ENCODE data around the gene DEPDC1B.
"Not testable (repeated sequence)": the region's sequence is repeated elsewhere in the genome, so short reads cannot be mapped to it uniquely, and the experiment has no call there.

The DEPDC1B gene

DNA sequence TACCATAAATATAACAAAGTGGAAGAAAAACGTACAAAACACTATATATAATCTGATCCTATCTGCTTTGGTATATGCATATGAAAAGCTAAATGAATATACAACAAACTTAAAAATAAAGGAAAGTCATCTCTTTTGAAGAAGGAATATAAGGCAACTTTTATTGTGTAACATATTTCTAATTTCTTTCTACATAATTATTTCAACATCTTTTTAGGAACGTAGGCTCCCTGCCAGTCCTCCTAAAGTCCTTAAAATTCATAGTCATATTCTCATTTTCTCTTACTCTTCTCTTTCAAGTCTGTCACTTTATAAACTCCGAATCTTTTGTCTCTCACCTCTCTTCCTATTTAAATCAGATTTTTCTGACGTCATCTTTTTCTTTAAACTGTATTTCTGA lies 9.6 kb downstream of the DEPDC1B start:
- DNase-seq = no peak

DNA sequence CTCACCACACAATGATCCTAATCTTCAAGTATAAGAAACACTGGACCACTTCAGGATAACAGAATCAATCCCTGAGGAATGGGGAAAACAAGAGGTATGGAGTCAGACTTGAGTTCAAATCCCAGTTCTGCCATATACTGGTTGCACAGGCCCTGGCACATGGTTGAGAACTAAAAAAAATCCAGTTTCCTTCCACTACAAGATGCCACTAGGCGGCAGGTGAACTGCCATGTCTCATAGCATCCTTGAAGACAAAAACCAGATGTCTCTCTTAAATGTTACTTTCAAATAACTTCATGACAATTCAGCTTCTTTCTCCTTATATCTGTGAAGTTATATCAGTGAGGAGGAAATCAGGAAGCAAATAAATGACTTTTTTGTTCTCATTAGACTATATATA lies 11.0 kb downstream of the DEPDC1B start:
- no peak for DNase-seq

DNA sequence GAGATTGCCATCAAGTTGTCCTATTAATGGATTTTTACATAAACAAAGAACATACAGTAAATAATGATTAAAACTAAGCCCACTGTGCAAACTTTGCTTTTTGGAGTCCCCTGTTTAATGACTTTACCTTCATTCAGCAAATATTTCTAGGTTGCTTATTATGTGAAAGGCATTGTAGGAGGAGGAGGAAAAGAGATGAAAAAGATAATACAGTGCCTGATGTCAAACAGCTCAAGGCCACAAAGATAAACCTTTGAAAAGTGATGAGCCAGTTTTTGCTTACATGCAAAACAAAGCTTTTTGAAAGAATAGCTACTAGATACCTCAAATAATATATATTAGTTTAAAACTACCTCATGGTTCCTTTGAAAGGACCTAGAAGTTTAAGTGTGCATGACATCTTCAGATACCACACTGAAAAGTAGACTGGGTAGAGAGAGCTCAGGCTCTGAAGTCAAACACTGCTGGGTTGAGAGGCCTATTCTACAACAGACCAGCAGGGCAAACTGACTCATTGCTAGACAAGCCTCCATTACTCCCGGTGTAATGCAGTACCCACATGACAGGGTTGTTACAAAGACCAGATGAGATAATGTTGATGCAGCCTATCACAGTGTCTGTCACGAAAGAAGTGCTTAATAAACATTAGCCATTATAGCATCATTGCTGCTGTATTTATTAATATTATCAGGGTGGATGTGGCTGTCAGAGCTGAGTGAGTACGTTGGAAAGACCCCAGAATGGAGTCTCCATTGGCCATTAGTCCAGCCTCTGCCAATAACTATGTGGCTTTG lies 11.8 kb downstream of the DEPDC1B start:
- DNase-seq = no peak

DNA sequence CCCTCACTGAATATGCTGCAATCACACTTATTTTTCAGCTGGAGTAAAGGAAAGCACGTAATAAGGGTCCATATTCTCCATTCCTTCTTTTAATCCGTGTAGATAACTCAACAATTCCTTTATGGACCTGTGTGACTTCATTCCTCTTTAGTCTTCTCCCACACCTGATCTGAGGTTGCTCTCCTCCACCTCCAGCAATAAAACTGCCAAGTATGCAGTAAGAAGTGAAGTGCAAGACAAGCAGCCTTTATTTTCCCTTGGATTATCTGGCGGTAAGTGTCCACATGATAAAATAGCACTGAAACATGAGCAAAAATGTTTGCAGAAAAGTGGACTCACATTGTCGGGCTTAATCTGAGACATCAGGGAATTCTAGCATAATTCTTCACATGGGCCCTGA lies 13.8 kb downstream of the DEPDC1B start:
- DNase-seq = no peak

DNA sequence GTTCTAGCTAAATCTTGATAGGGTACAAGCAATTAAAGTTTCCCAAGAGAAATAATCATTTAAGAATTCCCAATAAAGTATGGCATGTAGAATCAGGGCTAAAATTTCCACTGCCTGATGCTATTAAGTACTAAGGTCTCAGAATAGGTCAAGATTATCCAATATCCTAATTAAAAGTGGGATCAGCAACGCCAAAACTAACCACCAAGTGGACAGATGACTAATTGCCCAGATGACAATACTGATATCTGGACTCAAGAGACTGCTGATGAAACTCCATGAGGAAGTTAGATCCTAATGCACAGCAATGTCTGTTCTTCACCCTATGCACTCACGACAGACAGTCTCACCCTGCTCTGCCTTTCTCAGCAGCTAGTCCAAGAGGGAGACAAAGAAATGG lies 14.3 kb downstream of the DEPDC1B start:
- no peak for DNase-seq

DNA sequence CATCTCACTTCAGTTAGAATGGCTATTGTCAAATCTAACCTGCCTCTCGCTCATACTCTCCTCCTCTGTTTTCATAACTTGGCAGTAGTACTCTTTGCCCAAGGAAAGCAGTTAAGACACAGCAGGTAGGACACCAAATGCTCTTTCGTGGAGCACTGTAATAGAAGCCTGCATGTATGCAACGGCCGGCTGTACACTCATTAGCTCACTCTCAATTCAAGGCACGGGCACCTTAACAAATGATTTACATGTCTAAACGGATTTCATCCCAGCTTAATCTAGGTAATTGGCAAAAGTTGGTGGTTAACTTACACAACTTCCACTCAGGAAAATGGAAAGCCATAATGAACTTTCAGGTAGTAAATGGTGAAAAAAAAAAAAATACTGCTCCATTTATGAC lies 14.9 kb downstream of the DEPDC1B start:
- DNase-seq = no peak

DNA sequence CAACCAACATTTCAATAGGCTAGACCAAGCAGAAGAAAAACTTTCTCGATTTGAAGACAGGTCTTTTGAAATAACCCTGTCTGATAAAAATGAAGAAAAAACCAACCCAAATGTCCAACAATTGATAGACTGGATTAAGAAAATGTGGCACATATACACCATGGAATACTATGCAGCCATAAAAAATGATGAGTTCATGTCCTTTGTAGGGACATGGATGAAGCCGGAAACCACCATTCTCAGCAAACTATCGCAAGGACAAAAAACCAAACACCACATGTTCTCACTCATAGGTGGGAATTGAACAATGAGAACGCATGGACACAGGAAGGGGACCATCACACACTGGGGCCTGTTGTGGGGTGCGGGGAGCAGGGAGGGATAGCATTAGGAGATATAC lies 18.0 kb downstream of the DEPDC1B start:
- not testable (repeated sequence) for DNase-seq

DNA sequence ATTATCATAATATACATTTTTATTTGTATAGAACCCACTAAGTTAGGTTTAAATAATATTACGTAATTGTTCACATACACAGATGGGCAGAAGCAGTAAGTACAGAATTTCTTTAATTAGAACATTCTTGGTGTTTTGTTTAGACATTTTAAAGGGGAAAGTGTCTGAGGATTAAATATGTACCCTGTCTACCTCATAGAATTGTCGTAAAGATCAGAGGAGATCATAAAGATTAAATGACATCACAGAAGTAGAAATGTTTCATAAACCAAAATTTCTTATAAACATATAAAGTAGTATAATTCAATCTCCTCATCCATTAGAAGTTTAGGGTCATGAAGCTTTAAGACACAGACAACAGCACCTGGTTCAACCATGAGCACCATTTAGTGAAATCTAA lies 20.1 kb downstream of the DEPDC1B start:
- no peak for DNase-seq

DNA sequence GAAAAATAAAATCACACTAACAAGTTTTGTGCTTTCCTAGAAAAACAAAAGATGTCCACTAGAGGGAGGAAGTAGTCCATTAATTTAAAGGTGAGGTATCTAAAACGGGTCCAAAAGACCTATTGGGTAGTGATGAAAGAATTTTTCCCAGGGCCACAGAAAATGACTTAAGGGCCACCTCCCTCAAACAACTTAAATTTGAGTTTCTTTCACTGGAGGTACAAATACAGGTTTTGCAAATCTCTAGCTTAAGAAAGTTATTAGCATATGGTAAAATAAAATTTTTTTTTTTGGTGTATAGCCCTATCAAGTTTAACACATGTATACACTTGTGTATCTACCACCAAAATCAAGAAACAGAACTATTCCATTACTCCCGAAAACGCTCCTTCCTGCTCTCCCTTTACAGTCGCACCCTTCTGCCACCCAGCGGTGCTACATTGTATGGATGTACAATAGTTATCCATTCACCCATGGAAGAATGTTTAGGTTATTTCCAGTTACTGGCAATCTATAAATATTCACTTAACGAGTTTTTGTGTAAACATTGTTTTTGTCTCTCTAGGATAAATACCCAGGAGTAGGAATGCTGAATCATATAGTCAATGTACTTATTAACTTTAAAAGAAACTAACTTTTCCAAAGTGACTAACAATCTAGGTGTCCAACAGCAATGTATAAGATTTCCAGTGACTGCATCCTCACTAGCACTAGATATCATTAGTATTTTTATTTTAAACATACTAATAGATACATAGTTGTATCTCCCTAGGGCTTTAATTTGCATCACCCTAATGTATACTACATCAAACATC lies 21.9 kb downstream of the DEPDC1B start:
- DNase-seq = no peak

DNA sequence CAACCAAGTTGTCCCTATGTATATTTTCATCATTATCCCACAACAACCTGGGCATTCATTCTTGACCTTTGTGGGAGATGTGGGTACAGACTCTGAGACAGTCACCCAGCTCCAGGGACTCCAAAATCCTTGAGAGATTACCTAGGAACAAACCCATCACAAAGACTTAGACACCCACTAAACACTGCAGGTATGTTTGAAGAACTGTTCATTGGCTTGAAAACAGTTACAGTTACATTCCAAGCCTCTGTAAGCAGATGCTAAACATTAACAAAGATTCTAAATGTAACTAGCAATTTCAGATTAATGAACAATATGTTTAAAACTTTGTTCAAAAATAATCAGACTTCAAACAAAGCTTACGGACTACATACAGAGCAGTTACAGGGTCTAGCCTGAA lies 24.7 kb downstream of the DEPDC1B start:
- no peak for DNase-seq

DNA sequence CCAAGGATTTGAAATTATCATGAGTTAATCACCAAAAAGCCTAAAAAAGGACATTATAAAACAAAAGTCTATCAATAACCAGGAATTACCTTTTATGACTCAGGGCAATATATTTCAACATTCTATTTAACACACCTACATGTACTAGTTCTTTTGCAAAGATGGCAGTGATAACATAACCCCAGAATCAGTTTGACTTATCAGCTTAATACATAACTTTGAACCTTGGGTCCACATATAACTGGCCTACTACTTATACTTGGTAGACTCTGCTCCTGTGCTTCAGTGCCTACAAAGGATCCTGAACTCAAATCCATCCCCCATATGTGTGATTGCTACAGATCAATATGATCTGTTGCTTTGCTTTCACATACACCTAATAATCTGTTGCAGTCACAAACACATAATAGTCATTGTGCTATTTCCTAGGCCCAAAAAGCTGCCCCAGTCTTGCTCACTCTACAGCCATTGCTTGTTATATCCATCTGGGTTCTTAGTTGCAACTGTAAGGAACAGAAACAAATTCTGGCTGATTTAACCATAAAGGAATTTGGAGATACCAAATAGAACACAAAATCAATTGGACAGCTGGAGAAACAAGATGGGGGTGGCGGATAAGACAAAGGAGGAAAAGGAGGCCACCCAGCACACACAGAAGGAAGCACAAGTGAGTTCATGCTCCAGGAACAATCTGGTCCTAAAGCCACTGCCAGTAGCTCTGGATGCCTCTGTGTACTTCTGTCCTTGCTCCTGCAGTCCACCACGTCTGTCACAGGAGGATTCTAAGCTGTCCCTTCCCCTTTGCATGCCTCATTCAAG lies 25.5 kb downstream of the DEPDC1B start:
- DNase-seq = no peak

DNA sequence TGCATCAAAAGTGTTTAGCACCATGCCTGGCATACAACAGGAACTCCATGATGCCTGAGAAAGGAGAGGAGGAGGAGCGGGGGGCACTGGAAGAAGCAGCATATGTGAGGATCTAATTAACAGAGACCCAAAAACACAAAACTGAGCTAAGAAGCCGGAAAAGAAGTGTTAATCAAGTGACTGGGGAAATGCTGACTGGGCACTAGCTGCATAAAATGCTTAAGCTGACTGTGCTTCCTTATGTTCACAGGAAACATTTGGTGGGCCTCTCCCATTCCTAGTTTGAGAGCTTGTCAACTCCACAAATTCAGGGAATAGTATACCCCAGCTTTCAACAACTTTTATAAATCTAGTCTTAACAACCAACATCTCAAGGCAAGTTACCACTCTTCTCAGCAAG lies 26.6 kb downstream of the DEPDC1B start:
- DNase-seq = no peak

DNA sequence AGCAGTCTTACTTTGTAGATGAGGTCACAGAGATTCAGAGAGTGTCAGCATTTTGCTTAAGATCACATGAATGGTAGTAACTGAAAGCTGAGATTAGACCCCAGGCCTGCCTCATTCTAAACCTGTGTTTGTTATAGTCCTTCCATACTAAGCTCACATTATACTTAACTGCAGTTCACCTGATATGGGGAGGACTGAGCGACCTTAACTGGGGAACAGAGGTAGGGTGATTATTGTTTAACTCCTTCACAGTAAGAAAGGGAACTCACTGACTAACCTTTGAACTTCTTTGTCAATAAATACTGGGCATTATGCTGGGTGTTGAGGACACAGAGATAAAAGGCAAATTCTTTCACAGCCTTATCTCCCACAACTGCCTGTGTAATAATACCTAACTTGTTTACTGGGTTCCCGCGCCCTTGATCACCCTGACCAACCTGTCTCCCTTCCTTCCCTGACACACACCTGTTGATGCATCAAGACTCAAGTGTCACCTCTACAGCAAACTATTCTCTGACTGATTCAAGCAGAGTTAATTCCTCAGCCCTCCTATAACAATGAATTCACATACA lies 27.2 kb downstream of the DEPDC1B start:
- no peak for DNase-seq

DNA sequence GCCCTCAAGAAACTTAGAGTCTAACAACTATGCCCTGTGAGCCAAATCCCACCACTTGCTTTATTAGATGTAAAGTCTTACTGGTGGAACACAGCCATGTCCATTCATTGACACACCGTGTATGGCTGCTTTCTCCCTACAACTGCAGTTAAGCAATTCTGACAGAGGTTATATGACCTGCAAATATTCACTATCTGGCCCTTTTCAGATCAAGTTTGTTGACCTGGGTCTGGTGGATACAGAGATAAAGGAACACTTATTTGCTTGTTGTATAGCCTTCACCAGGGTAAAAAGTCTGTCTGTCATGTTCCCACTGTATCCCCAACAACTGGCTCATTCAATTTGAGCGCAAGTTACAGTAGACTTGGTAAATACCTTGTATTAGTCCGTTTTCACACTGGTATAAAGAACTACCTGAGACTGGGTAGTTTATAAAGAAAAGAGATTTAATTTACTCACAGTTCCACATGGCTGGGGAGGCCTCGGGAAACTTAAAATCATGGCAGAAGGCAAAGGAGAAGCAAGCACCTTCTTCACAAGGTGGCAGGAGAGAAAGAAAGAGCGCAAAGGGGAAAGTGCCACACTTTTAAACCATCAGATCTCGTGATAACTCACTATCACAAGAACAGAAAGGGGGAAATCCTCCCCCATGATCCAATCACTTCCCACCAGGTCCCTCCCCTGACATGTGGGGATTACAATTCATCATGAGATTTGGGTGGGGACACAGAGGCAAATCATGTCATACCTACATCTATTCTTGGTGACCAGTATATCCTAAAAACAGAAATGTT lies 27.9 kb downstream of the DEPDC1B start:
- DNase-seq = no peak

DNA sequence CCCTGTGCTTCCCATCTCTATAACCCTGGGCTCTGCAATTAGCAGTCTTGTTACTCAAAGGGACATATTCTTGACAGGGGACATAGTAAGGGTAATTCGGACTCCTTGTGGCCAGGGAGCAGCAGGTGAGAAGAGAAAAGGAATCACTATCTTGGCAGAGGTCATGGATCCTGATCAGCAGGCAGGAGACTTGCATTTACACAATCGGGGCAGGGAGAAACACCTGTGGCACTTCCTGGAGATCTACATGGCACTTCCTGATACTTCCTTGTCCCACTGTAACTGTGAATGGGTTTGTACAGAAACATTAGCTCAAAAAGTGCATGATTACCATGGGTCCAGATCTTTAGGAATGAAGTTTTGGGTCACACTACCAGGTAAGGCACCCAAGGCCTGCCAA lies 29.2 kb downstream of the DEPDC1B start:
- DNase-seq = no peak

DNA sequence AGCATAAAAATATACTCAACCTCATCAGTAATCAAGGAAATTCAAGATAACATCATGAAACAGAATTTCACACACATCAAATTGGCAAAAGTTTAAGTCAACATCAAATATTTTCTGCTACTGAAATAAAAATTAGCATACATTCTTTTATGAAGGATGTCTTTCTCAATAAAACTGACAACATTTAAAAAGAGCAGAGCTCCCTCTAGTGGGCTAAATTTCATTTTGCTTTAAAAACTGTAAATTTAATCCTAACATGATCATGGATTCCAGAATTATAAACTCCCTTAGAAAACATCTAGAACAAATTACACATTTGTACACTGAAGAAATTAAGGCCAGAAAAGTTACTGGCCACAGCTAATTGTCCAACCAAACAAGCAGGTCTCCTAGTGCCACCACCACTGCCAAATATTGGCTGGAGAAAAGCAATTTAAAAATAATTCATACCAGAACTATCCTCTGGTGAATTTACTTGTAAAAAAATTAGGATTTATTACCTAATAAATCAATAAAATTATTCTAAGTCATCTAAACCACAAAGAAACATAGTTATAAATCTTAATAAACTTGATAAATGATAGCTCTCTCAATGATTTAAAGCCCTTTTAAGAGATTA lies 31.2 kb downstream of the DEPDC1B start:
- DNase-seq = no peak

DNA sequence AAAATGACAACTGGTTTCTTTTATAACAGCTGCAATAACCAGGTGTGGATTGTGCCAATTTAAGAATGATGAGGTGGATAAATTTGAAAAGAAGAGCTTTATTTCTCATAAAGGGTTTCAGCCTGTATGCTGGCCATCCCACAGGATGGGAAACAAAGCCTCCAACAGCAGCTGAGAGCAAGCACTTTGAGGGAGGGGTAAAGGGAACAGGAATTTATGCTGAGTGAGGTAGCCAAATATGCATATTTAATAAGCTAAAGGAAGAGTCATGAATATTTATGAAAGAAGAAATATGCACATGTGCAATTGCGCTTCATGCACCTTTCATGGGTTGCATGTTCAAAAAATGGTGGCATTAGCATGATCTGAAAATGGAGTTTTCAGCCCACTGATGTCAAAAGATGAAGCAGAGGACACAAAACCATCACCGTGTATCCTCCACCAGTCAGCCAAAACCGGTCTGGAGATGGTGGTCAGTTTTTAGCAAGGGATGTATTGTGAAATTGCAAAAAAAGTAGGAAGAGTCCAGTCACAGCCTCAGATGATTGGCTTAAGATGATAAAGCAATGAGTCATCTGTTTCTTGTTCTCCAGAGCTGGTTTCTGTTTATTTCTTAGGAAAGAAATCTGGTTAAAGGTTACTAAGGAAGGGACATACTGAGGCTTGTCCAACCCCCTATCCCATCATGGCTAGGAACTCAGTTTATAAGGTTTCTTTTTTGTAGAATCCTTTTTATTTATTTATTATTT lies 47.9 kb downstream of the DEPDC1B start:
- no peak for DNase-seq

DNA sequence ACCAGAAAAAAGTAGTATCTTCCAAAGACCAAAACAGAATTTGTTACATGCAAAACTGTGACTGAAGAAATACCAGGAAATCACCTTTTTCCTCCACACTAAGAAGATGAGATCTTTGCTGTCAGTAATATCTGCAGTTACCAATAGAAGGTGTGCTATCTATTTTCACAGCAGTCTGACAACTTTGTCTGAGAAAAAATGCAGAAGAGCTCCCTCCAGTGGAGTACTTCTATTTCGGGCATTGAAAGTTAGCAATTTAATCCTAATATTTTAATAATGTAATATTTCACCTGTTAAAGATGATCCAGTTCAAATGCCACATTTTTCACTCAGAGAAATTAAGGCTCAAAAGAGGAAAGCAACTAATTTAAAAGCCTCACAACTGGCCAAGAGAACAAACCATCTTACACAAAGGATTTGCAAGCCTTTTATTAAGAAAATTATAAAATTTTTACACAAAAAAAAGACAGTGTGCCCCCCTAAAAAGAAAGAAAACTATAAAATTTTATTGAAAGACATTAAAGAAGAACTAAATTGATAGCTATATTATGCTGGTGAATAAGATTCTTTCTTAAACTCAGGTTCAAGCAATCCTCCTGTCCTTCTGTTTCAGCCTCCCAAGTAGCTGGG lies 50.6 kb downstream of the DEPDC1B start:
- DNase-seq = no peak

DNA sequence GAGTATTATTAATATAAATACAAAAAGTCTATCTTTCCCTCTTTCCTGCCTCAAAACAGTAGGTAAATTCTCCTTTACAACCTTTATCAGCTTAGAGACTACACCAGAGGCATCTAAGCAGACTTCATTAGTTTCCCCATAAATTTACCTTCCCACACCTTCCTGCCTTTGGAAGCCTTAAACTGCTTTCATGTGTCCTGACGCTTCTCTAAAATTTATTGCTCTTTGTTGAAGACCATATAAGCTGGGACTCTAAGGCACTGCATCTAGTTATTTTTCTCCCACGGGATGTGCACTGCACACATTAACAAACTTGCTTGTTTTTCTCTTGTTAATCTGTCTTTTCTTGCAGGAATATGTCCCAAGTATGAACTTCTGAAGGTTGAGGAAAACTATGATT lies 51.8 kb downstream of the DEPDC1B start:
- no peak for DNase-seq

DNA sequence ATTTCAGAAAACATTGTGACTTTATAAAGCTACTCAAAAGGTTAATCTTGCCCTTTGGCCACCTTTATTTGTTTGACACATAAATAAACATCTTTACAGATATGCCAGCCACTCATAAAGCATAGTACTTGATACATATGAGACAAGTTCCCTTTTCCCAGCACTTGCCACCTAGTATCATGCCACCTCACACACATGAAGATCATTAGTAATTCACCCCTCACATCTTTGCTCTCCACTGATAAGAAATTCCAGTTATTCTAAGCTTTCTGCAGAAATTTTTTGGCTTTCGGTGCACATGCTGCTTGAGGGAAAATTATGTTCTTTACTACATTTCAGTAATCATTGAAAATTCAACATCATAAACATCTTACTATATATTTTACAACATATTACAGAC lies 59.1 kb downstream of the DEPDC1B start:
- DNase-seq = no peak

DNA sequence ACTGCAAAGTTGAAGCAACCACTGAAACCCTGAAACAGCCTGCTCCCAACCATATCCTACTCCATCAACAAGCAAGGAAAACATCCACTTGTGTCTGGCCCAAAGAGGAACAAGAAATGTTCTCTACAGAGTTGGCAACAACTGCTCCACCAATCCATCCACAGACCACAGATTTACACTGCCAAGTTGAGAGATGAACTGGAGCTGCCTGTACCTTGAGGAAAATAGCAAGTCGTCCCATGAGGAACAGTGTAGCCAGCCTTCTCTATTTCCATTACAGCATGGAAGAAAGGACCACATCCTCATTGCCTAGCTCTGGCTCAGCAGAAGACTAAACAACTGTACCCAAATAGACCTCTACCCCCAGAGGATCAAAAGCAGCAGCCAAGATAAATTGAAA lies 60.4 kb downstream of the DEPDC1B start:
- no peak for DNase-seq

Measured in right forelimb (tissue), 1 donor.